ENCODE results near the gene CLTC.

The CLTC gene

GRCh38 chr17:59631276-59631675, 11.6 kb downstream of the CLTC start:
- no peak for TF ChIP-seq SPI1 (IDR thresholded peaks at IDR 0.05; ENCODE audit: borderline replicate concordance, low read depth)
- TF ChIP-seq CTCF (IDR thresholded peaks at IDR 0.05; ENCODE audit: insufficient read depth, low read length), result no peak
- TF ChIP-seq, protein P1, sequence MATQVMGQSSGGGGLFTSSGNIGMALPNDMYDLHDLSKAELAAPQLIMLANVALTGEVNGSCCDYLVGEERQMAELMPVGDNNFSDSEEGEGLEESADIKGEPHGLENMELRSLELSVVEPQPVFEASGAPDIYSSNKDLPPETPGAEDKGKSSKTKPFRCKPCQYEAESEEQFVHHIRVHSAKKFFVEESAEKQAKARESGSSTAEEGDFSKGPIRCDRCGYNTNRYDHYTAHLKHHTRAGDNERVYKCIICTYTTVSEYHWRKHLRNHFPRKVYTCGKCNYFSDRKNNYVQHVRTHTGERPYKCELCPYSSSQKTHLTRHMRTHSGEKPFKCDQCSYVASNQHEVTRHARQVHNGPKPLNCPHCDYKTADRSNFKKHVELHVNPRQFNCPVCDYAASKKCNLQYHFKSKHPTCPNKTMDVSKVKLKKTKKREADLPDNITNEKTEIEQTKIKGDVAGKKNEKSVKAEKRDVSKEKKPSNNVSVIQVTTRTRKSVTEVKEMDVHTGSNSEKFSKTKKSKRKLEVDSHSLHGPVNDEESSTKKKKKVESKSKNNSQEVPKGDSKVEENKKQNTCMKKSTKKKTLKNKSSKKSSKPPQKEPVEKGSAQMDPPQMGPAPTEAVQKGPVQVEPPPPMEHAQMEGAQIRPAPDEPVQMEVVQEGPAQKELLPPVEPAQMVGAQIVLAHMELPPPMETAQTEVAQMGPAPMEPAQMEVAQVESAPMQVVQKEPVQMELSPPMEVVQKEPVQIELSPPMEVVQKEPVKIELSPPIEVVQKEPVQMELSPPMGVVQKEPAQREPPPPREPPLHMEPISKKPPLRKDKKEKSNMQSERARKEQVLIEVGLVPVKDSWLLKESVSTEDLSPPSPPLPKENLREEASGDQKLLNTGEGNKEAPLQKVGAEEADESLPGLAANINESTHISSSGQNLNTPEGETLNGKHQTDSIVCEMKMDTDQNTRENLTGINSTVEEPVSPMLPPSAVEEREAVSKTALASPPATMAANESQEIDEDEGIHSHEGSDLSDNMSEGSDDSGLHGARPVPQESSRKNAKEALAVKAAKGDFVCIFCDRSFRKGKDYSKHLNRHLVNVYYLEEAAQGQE (IDR thresholded peaks at IDR 0.05; ENCODE audit: insufficient replicate concordance, low read depth), result no peak
- no peak for TF ChIP-seq POLR2AphosphoS5 (IDR thresholded peaks at IDR 0.05; ENCODE audit: low read depth)
- TF ChIP-seq GABPA (IDR thresholded peaks at IDR 0.05; ENCODE audit: low read depth), result no peak
- no peak for DNase-seq (ENCODE audit: low read depth in 1 of 2, low spot score in 1 of 2)
- H3K4me3 ChIP-seq (replicated peaks; ENCODE audit: insufficient read depth, low read length), result no peak overlapping the region
- H3K27ac ChIP-seq (replicated peaks), result no peak overlapping the region
- no peaks in the 10 kb centered on the region for H3K27me3 ChIP-seq (ENCODE audit: insufficient read depth, poor library complexity, severe bottlenecking)

DNA sequence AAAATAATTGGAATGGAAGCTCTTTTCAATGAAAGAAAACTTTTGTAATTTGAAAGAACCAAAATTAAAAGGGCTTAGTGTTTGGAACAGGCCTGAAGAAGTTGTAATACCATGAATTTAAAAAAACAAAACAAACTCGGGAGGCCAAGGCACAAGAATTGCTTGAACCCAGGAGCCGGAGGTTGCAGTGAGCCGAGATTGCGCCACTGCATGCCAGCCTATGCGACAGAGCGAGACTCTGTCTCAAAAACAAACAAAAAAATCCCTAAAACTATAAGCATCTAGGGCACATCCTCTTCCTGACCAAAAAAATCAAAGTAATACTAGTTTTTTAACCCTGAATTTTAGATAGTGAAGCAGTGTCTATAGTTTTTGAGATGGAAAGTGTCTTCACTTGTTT, 12.7 kb downstream of the CLTC start:
- Histone ChIP-seq H3K4me3 (replicated peaks; ENCODE audit: insufficient read depth, low read length) (no peak overlapping the region), H3K27me3 (ENCODE audit: insufficient read depth, poor library complexity, severe bottlenecking) (no peaks in the 10 kb centered on the region), H3K27ac (replicated peaks) (no peak overlapping the region)
- no peak for TF ChIP-seq GABPA (IDR thresholded peaks at IDR 0.05; ENCODE audit: low read depth)
- DNase-seq (ENCODE audit: low read depth in 1 of 2, low spot score in 1 of 2), result no peak

- TF ChIP-seq, protein P1 (IDR thresholded peaks at IDR 0.05; ENCODE audit: insufficient replicate concordance, low read depth), result no peak
- no peak for TF ChIP-seq GABPA (IDR thresholded peaks at IDR 0.05; ENCODE audit: low read depth)
- TF ChIP-seq SPI1 (IDR thresholded peaks at IDR 0.05; ENCODE audit: borderline replicate concordance, low read depth), result no peak
- no peak for TF ChIP-seq POLR2AphosphoS5 (IDR thresholded peaks at IDR 0.05; ENCODE audit: low read depth)
- no peak for TF ChIP-seq CTCF (IDR thresholded peaks at IDR 0.05; ENCODE audit: insufficient read depth, low read length)
- H3K4me3 ChIP-seq (replicated peaks; ENCODE audit: insufficient read depth, low read length), result no peak overlapping the region
- no peak overlapping the region for H3K27ac ChIP-seq (replicated peaks)
- no peaks in the 10 kb centered on the region for H3K27me3 ChIP-seq (ENCODE audit: insufficient read depth, poor library complexity, severe bottlenecking)
- DNase-seq (ENCODE audit: low read depth in 1 of 2, low spot score in 1 of 2), result no peak
These were observed 14.1 kb downstream of the CLTC start for GRCh38 chr17:59633658-59634359.

DNA sequence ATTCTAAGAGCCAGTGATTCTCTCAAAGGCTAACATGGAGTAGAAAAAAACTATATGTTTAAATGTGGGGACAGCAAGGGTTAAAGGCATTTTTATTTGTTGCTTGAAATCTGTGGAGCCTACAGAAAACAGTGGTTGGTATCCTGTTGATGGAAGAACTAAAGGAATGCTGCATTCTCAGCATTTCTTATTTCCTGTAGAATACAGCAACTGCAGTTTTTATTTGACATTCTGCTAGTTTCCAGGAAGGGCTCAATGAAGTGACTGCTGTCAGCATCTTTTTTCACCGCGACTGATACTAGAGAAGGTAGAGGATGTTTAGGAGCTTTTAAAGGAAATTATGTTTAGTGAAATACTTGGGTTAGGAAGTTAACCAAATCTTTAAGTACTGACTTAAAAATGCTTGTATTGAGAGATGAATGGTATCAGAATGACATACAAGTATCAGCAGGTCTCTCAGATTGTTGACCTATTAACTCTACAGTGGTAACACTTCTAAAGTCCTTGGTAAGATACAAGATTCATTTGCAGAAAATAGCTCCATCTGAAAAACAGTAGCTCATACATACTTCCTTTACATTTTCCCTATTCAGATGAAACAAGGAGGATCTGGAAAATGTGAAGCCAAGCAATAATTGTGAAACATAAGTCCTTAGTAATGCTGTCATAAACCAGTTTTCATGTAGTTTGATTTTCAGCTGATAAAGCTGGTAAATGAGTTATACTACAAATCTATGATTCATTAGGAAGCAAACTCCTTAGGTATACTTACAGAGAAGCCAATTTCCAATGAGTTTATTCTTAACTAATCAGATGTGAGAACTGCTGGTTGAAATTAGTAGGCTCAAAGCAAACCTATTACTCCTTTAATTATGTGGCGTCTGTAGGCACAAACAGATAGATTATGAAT, 15.2 kb downstream of the CLTC start:
- Histone ChIP-seq H3K27ac (replicated peaks) (no peak overlapping the region), H3K27me3 (ENCODE audit: insufficient read depth, poor library complexity, severe bottlenecking) (no peaks in the 10 kb centered on the region), H3K4me3 (replicated peaks; ENCODE audit: insufficient read depth, low read length) (no peak overlapping the region)
- TF ChIP-seq GABPA (IDR thresholded peaks at IDR 0.05; ENCODE audit: low read depth) (no peak), POLR2AphosphoS5 (IDR thresholded peaks at IDR 0.05; ENCODE audit: low read depth) (no peak)
- TF ChIP-seq, protein P1 (IDR thresholded peaks at IDR 0.05; ENCODE audit: insufficient replicate concordance, low read depth), result no peak
- DNase-seq (ENCODE audit: low read depth in 1 of 2, low spot score in 1 of 2), result no peak

Data from HL-60 (cell line).